Measurements from ENCODE around the gene LYPD1. TPM values are rescaled to one million over a fixed set of nuclear protein-coding genes. Genes with fewer than 3 reads are reported as not detected.

Gene LYPD1
- total and polyA plus RNA-seq, 2 donors from 2014 or later = 4.7 to 11.1 TPM

- TF ChIP-seq, protein P1, sequence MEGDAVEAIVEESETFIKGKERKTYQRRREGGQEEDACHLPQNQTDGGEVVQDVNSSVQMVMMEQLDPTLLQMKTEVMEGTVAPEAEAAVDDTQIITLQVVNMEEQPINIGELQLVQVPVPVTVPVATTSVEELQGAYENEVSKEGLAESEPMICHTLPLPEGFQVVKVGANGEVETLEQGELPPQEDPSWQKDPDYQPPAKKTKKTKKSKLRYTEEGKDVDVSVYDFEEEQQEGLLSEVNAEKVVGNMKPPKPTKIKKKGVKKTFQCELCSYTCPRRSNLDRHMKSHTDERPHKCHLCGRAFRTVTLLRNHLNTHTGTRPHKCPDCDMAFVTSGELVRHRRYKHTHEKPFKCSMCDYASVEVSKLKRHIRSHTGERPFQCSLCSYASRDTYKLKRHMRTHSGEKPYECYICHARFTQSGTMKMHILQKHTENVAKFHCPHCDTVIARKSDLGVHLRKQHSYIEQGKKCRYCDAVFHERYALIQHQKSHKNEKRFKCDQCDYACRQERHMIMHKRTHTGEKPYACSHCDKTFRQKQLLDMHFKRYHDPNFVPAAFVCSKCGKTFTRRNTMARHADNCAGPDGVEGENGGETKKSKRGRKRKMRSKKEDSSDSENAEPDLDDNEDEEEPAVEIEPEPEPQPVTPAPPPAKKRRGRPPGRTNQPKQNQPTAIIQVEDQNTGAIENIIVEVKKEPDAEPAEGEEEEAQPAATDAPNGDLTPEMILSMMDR (IDR thresholded peaks at IDR 0.05; ENCODE audit: borderline replicate concordance, extremely low read depth, insufficient read depth) = no peak
- H3K4me3 ChIP-seq (ENCODE audit: low read length in 3 of 3) = no peak overlapping the region
- FAIRE-seq = no peak
- no peak overlapping the region for H3K9ac ChIP-seq (ENCODE audit: low read length in 3 of 3)
- no peaks in the 10 kb centered on the region for H3K36me3 ChIP-seq (ENCODE audit: control insufficient read depth in 2 of 3, insufficient read depth in 3 of 3, low read length in 3 of 3)
- intact Hi-C loops (cut with DNase I) = no loop called here
- DNase-seq = no peak
- no peaks in the 10 kb centered on the region for H3K27me3 ChIP-seq (ENCODE audit: control insufficient read depth, insufficient read depth, low read length)
- H3K4me1 ChIP-seq (ENCODE audit: control insufficient read depth in 2 of 3, insufficient read depth in 2 of 3, low read depth in 1 of 3, low read length in 3 of 3) = no peaks in the 10 kb centered on the region
- no peaks in the 10 kb centered on the region for H3K9me3 ChIP-seq (ENCODE audit: control insufficient read depth in 2 of 3, insufficient read depth in 1 of 3, low read length in 3 of 3)
- H3K27ac ChIP-seq (ENCODE audit: low read depth in 2 of 2, low read length in 2 of 2) = no peak overlapping the region
Observed at GRCh38 chr2:132597166-132597565, 72.8 kb downstream of the LYPD1 start.

- H3K9ac ChIP-seq (ENCODE audit: low read length in 3 of 3) = no peak overlapping the region
- TF ChIP-seq, protein P1 (IDR thresholded peaks at IDR 0.05; ENCODE audit: borderline replicate concordance, extremely low read depth, insufficient read depth) = no peak
- H3K9me3 ChIP-seq (ENCODE audit: control insufficient read depth in 2 of 3, insufficient read depth in 1 of 3, low read length in 3 of 3) = no peaks in the 10 kb centered on the region
- no peaks in the 10 kb centered on the region for H3K27me3 ChIP-seq (ENCODE audit: control insufficient read depth, insufficient read depth, low read length)
- FAIRE-seq = no peak
- H3K4me3 ChIP-seq (ENCODE audit: low read length in 3 of 3) = no peak overlapping the region
- H3K4me1 ChIP-seq (ENCODE audit: control insufficient read depth in 2 of 3, insufficient read depth in 2 of 3, low read depth in 1 of 3, low read length in 3 of 3) = no peaks in the 10 kb centered on the region
- H3K36me3 ChIP-seq (ENCODE audit: control insufficient read depth in 2 of 3, insufficient read depth in 3 of 3, low read length in 3 of 3) = no peaks in the 10 kb centered on the region
- intact Hi-C loops (cut with DNase I) = no loop called here
- no peak overlapping the region for H3K27ac ChIP-seq (ENCODE audit: low read depth in 2 of 2, low read length in 2 of 2)
- no peak for DNase-seq
Observed at GRCh38 chr2:132595693-132596092, 74.3 kb downstream of the LYPD1 start.

- H3K27ac ChIP-seq (ENCODE audit: low read depth in 2 of 2, low read length in 2 of 2) = no peak overlapping the region
- H3K9me3 ChIP-seq (ENCODE audit: control insufficient read depth in 2 of 3, insufficient read depth in 1 of 3, low read length in 3 of 3) = no peaks in the 10 kb centered on the region
- H3K36me3 ChIP-seq (ENCODE audit: control insufficient read depth in 2 of 3, insufficient read depth in 3 of 3, low read length in 3 of 3) = no peaks in the 10 kb centered on the region
- TF ChIP-seq, protein P1 (IDR thresholded peaks at IDR 0.05; ENCODE audit: borderline replicate concordance, extremely low read depth, insufficient read depth) = no peak
- intact Hi-C loops (cut with DNase I) = no loop called here
- H3K4me3 ChIP-seq (ENCODE audit: low read length in 3 of 3) = no peak overlapping the region
- H3K27me3 ChIP-seq (ENCODE audit: control insufficient read depth, insufficient read depth, low read length) = no peaks in the 10 kb centered on the region
- FAIRE-seq (no peak), DNase-seq (no peak)
- no peak overlapping the region for H3K9ac ChIP-seq (ENCODE audit: low read length in 3 of 3)
- H3K4me1 ChIP-seq (ENCODE audit: control insufficient read depth in 2 of 3, insufficient read depth in 2 of 3, low read depth in 1 of 3, low read length in 3 of 3) = no peaks in the 10 kb centered on the region
Observed at GRCh38 chr2:132595186-132595585, 74.8 kb downstream of the LYPD1 start.

All from kidney (tissue), 14 donors.